HepG2 (cell line): Measurements from ENCODE around the gene SLC16A3.

Experiments
- AGO2 ChIP-seq: fragments of 200-400 bp; formaldehyde crosslinking; optimal IDR thresholded peaks from 2 replicates; pipeline ENCODE3; 2017; ENCODE audit warnings: mild to moderate bottlenecking, low read depth, low read length, moderate library complexity
- CTCF ChIP-seq: sonication (generic); formaldehyde crosslinking; IDR thresholded peaks from 2 replicates; pipeline ENCODE4 v1.5.0; 2020; ENCODE audit warnings: mild to moderate bottlenecking, missing genetic modification reagents, moderate library complexity
- FOXA3 ChIP-seq: IDR thresholded peaks from 2 replicates; pipeline ENCODE4 v1.6.1; 2016; ENCODE audit warnings: missing genetic modification reagents, missing compliant biosample characterization
- GATAD2A ChIP-seq: IDR thresholded peaks from 2 replicates; pipeline ENCODE4 v1.6.1; 2016
- NR3C1 ChIP-seq: sonication (generic); formaldehyde crosslinking; IDR thresholded peaks from 2 replicates; pipeline ENCODE4 v1.4.0; 2020; ENCODE audit warnings: missing genetic modification reagents
- POLR2A ChIP-seq, 2 experiments: IDR thresholded peaks; 2 replicates each; pipeline ENCODE4 v1.6.1; 2011; ENCODE audit warnings: low read depth in 2 of 2, low read length in 2 of 2, mild to moderate bottlenecking in 1 of 2, moderate library complexity in 1 of 2; ENCODE audit not compliant: insufficient read depth in 1 of 2
- RFX5 ChIP-seq: IDR thresholded peaks from 2 replicates; pipeline ENCODE4 v1.6.1; 2011; ENCODE audit warnings: low read depth, low read length, improper control_type of control experiment
- RXRB ChIP-seq: IDR thresholded peaks from 2 replicates; pipeline ENCODE4 v1.6.1; 2016; ENCODE audit warnings: borderline replicate concordance, missing genetic modification reagents, missing compliant biosample characterization
- SOX6 ChIP-seq, 2 experiments: fragments of 450-650 bp in 1 of 2; sonication (generic) in 1 of 2; formaldehyde crosslinking in 1 of 2; IDR thresholded peaks; 2 replicates each; pipeline versions ENCODE4 v1.4.0 to v1.6.1; 2017 to 2020; ENCODE audit warnings: antibody characterized with exemption in 1 of 2, mild to moderate bottlenecking in 1 of 2, missing genetic modification reagents in 1 of 2
- ZNF577 ChIP-seq: sonication (generic); formaldehyde crosslinking; IDR thresholded peaks from 2 replicates; pipeline ENCODE4 v1.4.0; 2020; ENCODE audit warnings: mild to moderate bottlenecking, low read depth, missing genetic modification reagents, borderline replicate concordance
- ZNF788 ChIP-seq: sonication (generic); formaldehyde crosslinking; IDR thresholded peaks from 2 replicates; pipeline ENCODE4 v1.5.0; 2020; ENCODE audit warnings: mild to moderate bottlenecking, missing genetic modification reagents, borderline replicate concordance

- TF ChIP-seq GATAD2A (CRISPR knock-in tag) (no peak), CTCF (CRISPR knock-in tag) (no peak), POLR2A (IDR thresholded peaks at IDR 0.05; ENCODE audit: insufficient read depth in 1 of 2, low read depth in 2 of 2, low read length in 2 of 2) (no peak), RFX5 (no peak), AGO2 (no peak), RXRB (CRISPR knock-in tag) (no peak), NR3C1 (CRISPR knock-in tag) (no peak), SOX6 (IDR thresholded peaks at IDR 0.05) (no peak), SOX6 (CRISPR knock-in tag; IDR thresholded peaks at IDR 0.05) (no peak), ZNF577 (CRISPR knock-in tag) (no peak), FOXA3 (CRISPR knock-in tag) (no peak), ZNF788 (no peak)
These were observed 42.6 kb upstream of the SLC16A3 start for GRCh38 chr17:82186221-82186620.
